Epithelial cell of proximal tubule (primary cell): ENCODE results near the gene WDFY1. TPM values are rescaled to one million over a fixed set of nuclear protein-coding genes. Genes with fewer than 3 reads are reported as not detected.

Experiments used
- DNase-seq: peaks from one replicate; pipeline ENCODE4 v3.0.0-alpha.2; 2011; ENCODE audit warnings: low read depth
- H3K4me3 ChIP-seq: 2 replicates; pipeline ENCODE4 v1.5.1; 2011; ENCODE audit warnings: low read depth, mild to moderate bottlenecking, low read length
- total RNA-seq: library from RNA; depleted of rRNA; stranded (reverse); fragments of >200 nt; gene quantifications from 2 replicates; pipeline ENCODE4 v1.2.3, GENCODE V29; 2015
- TF ChIP-seq, protein P1 (sequence below): conservative IDR thresholded peaks from 2 replicates; pipeline ENCODE4 v1.5.1; 2012; ENCODE audit warnings: low read depth, mild to moderate bottlenecking, low read length

Gene WDFY1
- total RNA-seq, 1 donor from 2014 or later = 27.5 TPM

DNA sequence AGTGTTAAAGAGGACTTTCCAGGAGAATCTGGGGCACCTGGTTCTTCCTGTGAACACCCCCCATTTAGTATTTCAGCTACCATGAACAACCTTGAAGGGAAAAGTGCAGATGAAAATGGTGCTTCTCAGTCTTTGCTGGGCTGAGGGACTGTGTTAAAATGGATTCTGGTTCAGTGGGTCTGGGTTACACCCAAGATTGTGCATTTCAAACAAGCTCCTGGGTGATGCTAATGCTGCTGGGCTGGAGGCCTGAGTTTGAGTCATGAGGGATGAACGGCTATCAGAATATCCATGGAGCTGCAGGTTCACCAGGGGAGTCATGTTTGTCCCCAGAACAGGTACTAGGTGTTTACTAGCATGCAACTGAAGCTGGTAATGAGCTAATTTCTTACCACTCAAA lies 36.1 kb upstream of the WDFY1 start:
- TF ChIP-seq, protein P1, sequence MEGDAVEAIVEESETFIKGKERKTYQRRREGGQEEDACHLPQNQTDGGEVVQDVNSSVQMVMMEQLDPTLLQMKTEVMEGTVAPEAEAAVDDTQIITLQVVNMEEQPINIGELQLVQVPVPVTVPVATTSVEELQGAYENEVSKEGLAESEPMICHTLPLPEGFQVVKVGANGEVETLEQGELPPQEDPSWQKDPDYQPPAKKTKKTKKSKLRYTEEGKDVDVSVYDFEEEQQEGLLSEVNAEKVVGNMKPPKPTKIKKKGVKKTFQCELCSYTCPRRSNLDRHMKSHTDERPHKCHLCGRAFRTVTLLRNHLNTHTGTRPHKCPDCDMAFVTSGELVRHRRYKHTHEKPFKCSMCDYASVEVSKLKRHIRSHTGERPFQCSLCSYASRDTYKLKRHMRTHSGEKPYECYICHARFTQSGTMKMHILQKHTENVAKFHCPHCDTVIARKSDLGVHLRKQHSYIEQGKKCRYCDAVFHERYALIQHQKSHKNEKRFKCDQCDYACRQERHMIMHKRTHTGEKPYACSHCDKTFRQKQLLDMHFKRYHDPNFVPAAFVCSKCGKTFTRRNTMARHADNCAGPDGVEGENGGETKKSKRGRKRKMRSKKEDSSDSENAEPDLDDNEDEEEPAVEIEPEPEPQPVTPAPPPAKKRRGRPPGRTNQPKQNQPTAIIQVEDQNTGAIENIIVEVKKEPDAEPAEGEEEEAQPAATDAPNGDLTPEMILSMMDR = no peak
- no peak overlapping the region for H3K4me3 ChIP-seq

DNA sequence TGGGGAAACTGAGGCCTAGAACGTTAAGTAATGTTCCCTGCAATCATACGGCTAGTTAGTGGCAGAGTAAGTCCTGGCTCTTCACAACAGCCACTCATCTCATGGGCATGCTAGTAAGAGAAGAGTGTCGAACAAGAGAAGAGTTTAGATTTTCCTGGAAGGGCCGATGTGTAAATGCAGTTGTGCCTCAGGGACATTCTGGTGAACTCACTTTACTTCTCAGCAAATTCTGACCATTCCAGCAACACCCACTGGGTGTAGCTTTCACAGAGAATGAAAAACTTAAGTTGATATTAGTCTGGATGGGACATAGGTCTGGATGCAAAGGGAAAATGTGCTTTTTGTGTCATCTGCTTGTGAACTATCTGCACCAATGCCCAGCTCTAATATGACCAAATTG lies 35.7 kb upstream of the WDFY1 start:
- TF ChIP-seq, protein P1 = no peak
- no peak overlapping the region for H3K4me3 ChIP-seq
- DNase-seq = no peak

More for the DNA sequence above, 36.1 kb upstream of the WDFY1 start:
- DNase-seq = no peak

GRCh38 chr2:223980397-223980735 lies 35.2 kb upstream of the WDFY1 start:
- TF ChIP-seq, protein P1 = no peak
- no peak overlapping the region for H3K4me3 ChIP-seq
- no peak for DNase-seq

DNA sequence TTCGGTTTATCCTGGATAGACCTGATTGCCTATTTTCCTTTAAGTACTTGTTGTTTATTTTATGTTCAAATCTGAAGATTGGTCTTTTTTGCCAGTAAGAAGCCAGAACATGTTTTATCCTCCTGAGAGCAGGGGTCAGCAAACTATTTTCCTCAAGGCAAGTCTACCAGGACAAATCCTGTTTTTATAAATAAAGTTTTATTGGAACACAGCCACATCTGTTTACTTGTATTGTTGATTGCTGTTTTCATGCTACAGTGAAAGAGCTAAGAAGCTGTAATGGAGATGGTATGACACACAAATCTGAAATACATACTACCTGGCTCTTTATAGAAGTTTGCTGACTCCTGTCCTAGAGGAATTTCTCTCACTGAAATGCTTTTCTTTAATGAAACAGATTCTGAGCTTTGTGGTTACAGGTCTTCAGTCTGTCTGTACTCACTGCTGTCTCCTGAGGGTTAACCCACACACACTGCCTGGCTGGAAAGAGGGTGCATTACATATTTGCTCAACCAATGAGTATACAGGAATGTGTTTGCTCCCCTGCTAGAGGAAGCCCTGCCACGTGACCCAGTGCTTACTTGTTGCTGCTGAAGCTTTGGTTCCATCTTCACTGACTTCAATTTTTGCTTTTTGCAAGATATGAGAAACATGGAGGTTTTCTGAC lies 34.7 kb upstream of the WDFY1 start:
- TF ChIP-seq, protein P1 = no peak
- DNase-seq = no peak
- no peak overlapping the region for H3K4me3 ChIP-seq

GRCh38 chr2:223978451-223978850 lies 33.3 kb upstream of the WDFY1 start:
- DNase-seq = no peak
- TF ChIP-seq, protein P1 = no peak
- H3K4me3 ChIP-seq = no peak overlapping the region

DNA sequence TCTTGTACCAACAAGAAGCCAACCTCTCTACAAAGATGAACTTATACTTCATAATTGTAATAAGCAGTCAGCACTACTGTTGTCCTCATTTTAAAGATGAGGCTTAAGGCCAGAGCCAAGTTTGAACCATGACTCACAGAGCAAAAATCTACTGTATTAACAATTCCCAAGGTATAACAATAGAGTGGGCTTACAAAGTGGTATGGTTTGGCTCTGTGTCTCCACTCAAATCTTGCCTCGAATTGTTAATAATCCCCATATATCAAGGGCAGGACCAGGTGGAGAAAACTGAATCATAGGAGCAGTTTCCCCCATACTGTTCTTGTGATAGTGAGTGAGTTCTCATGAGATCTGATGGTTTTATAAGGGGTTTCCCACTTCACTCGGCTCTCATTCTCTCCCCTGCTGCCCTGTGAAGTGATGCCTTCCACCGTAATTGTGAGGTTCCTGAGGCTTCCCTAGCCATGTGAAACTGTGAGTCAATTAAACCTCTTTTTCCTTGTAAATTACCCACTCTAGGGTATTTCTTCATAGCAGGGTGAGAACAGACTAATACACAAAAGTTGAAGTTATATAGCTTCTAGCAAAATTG lies 31.6 kb upstream of the WDFY1 start:
- TF ChIP-seq, protein P1 = no peak
- no peak for DNase-seq
- H3K4me3 ChIP-seq = no peak overlapping the region

DNA sequence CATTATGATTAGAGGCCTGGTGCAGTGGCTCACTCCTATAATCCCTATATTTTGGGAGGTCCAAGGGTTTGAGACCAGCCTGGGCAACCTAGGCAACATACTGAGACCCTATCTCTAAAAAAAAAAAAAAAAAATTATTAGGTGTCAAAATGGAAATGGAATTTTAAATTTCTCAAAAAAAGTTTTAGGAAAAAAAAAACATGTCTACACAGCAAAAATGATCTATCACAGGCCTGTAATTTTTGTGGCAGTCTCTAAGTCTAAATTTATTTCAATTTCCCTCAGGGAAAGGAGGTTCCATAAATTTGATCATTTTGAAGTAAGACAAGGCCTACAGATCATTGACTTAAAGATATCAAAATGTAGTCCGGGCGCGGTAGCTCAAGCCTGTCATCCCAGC lies 28.5 kb upstream of the WDFY1 start:
- no peak for DNase-seq
- TF ChIP-seq, protein P1 = no peak

More for the DNA sequence above, 28.5 kb upstream of the WDFY1 start:
- H3K4me3 ChIP-seq = no peak overlapping the region
